Lower leg skin (tissue), 4 donors: Measurements from ENCODE around the gene ERF. TPM values are rescaled to one million over a fixed set of nuclear protein-coding genes. Genes with fewer than 3 reads are reported as not detected.

Experiments
- DNase-seq, 2 donors: peaks; one replicate each; pipeline ENCODE4 v3.0.0-alpha.2; 2019; ENCODE audit warnings: low spot score in 2 of 2
- H3K4me3 ChIP-seq: fragments of 200-600 bp; sonication (generic); 2 replicates; pipeline ENCODE4 v1.5.1; 2017; ENCODE audit warnings: mild to moderate bottlenecking, low read depth; ENCODE audit not compliant: poor library complexity, severe bottlenecking
- POLR2A ChIP-seq, 2 donors: fragments of 450-650 bp; IDR thresholded peaks; one replicate each; pipeline ENCODE4 v1.6.1; 2016 to 2017; ENCODE audit warnings: antibody characterized with exemption in 2 of 2, mild to moderate bottlenecking in 1 of 2, moderate library complexity in 1 of 2
- WGBS, 2 donors: methylation state at CpG; one replicate each; pipeline ENCODE4 v1.1.5; 2018; 5-methylcytosine and 5-hydroxymethylcytosine counted together
- intact Hi-C: fragments of 100-400 bp; cut with DNase I; formaldehyde crosslinking; loops from one replicate; pipeline ENCODE4 v1.15.0; 2023; ENCODE audit warnings: low total_unique reads
- total RNA-seq, 4 donors: library from RNA; depleted of rRNA; stranded (reverse); fragments of >200 nt; gene quantifications; one replicate each; pipeline ENCODE4 v1.1.0, GENCODE V29; 2016
- TF ChIP-seq, protein P1 (sequence below), 3 donors: fragments of 450-650 bp; IDR thresholded peaks; one replicate each; pipeline ENCODE4 v1.5.1; 2016; ENCODE audit warnings: antibody characterized with exemption in 3 of 3, mild to moderate bottlenecking in 3 of 3, moderate library complexity in 2 of 3

The ERF gene
- total RNA-seq, 4 donors from 2014 or later, result 29.9 to 44.0 (median 36.9) TPM

DNA sequence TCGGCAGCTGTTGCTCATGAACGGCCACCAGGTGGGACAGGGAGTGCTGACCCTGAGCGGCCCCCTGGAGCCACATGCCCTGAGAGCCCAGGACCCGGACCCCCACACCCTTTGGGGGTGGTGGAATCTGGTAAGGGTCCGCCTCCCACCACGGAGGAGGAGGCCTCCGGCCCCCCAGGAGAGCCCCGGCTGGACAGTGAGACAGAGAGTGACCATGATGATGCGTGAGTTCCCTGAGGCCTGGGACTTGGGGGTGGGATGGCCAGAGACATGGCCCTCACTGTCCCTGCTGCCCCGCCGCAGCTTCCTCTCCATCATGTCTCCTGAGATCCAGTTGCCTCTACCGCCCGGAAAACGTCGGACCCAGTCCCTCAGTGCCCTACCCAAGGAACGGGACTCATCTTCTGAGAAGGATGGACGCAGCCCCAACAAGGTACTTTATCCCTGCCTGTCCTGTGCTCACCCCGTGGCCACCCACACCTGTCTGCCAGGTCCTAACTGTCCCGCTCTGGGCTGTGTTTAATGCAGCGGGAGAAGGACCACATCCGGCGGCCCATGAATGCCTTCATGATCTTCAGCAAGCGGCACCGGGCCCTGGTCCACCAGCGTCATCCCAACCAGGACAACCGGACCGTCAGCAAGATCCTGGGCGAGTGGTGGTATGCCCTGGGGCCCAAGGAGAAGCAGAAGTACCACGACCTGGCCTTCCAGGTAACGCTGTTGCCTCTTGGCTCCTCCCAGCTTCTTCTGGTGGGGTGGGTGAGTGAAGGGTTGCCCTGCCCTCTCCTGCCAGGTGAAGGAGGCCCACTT lies 32.3 kb upstream of the ERF start:
- H3K4me3 ChIP-seq, result no peak overlapping the region
- intact Hi-C loops, result no loop called here
- WGBS, 2 donors, result 86 to 88% methylated on average over 23 to 25 of the region's 30 CpGs
- TF ChIP-seq, protein P1, sequence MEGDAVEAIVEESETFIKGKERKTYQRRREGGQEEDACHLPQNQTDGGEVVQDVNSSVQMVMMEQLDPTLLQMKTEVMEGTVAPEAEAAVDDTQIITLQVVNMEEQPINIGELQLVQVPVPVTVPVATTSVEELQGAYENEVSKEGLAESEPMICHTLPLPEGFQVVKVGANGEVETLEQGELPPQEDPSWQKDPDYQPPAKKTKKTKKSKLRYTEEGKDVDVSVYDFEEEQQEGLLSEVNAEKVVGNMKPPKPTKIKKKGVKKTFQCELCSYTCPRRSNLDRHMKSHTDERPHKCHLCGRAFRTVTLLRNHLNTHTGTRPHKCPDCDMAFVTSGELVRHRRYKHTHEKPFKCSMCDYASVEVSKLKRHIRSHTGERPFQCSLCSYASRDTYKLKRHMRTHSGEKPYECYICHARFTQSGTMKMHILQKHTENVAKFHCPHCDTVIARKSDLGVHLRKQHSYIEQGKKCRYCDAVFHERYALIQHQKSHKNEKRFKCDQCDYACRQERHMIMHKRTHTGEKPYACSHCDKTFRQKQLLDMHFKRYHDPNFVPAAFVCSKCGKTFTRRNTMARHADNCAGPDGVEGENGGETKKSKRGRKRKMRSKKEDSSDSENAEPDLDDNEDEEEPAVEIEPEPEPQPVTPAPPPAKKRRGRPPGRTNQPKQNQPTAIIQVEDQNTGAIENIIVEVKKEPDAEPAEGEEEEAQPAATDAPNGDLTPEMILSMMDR (IDR thresholded peaks at IDR 0.05), result no peak
- TF ChIP-seq POLR2A (IDR thresholded peaks at IDR 0.05), result no peak
- peak in 1 of 2 donors; percentile 85 for DNase-seq

DNA sequence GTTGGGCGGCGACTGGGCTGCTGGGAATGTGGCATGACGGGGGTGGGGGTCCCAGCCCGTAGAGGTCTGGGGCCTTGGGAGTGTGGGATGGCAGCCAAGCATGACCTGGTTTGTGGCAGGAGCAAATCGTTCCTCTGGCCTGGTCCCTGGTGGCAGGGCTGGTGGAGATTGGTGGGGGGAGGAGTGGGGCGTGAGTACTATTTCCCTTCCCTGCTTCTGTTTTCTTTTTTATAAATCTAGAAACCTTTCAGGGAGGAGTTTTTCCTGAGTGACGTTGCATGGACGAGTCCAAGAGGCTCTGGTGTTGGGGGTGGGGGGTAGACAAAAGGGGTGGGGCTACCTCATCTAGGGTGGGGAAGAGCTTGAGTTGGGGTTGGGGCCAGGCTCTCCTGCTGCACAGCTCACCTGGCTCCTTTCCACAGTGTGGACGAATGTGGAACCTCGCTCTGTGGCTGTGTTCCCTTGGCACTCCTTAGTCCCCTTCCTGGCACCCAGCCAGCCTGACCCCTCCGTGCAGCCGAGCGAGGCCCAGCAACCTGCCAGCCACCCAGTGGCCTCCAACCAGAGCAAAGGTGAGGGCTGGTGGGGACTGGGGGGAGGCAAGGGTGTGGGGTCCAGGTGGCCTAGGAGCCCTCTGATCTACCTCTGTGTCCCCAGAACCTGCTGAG lies 31.6 kb upstream of the ERF start:
- H3K4me3 ChIP-seq, result no peak overlapping the region
- no peak for TF ChIP-seq POLR2A (IDR thresholded peaks at IDR 0.05)
- TF ChIP-seq, protein P1 (IDR thresholded peaks at IDR 0.05), result no peak

DNA sequence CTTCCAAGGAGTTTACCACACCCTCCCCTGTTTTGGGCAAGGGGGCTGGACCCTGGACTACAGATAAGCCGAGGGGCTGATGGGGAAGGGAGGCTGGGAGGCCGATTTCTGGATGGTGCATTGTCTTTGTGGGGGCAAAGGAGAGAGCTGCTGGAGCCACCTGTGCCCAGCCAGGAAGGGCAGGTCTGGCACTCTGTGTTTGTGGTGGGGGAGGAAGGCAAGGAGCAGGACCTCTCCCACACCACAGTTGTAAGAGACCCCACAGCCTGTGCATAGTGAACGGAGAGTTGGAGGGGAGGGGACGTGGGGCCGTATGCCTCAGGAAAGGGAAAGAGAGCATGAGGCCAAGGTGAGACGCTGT lies 31.0 kb upstream of the ERF start:
- intact Hi-C loops, result no loop called here
- no peak for TF ChIP-seq POLR2A (IDR thresholded peaks at IDR 0.05)
- TF ChIP-seq, protein P1 (IDR thresholded peaks at IDR 0.05), result no peak
- no peak overlapping the region for H3K4me3 ChIP-seq
- DNase-seq, result peak in 1 of 2 donors; percentile 87
- 15 to 19% methylated on average over 6 of the region's 6 CpGs for WGBS, 2 donors

More for the DNA sequence above, 31.6 kb upstream of the ERF start:
- intact Hi-C loops, result no loop called here
- 18 to 27% methylated on average over 13 of the region's 13 CpGs for WGBS, 2 donors
- DNase-seq, result peak in 1 of 2 donors; percentile 89

DNA sequence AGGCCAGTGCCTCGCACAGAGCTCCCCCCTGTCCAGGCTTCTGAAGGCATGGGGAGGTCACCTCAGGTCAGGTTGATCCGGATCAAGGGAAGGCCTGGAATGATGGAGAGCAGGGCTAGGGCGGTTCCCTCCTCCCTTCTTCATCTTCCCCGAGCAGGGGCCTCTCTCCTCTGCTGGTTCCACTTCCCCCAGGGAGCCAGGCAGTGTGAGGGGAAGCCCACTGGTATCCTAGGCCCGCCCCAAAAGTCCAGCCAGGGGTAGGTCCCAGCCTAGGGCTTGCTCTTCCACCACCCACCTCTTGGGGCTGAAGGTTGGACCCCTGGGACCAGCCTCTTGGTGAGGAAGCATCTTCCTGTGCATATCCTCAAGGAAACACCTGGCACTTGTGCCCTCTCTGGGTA lies 30.6 kb upstream of the ERF start:
- WGBS, 2 donors, result 31 to 32% methylated on average over 5 of the region's 5 CpGs
- intact Hi-C loops, result no loop called here
- TF ChIP-seq POLR2A (IDR thresholded peaks at IDR 0.05), result no peak
- TF ChIP-seq, protein P1 (IDR thresholded peaks at IDR 0.05), result no peak
- H3K4me3 ChIP-seq, result no peak overlapping the region
- peak in 1 of 2 donors; percentile 83 for DNase-seq

DNA sequence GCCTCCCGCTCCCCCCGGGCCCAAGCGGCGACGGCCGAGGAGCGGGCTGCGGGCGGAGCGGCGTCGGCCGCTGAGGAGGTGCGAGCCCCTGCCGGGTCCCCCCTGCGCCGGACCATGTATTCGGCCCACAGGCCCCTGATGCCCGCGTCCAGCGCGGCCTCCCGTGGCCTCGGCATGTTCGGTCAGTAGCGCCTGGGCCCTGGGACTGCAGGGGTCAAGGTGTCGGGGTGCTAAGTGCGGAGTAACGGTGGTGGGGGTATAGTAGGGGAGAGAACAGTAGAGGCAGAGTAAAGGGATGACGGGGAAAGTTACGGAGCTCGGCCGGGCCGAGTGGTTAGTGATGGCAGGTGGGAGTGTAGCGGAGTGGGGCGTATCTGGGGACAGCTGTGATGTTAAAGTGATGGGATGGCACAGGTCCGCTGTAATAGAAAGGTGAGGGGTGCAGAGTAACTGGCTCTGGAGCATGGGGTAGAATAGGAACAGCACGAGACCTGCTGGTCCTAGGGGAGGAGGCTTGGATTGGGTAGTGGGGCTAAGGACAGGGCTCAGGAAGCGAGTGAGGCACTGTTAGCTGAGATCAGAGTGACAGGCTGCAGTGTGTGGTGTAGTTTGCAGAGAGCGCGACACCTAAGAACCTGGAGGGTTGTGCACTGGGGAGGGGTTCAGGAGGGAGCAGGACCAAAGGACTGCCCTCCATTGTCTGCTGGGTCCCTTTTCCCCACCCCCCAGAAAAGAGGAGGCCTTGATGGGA lies 29.8 kb upstream of the ERF start:
- peak in 1 of 2 donors; percentile 90 for DNase-seq
- peak overlapping the region; percentile 43 for H3K4me3 ChIP-seq
- intact Hi-C loops, result no loop called here
- WGBS, 2 donors, result 5% methylated on average over 19 to 21 of the region's 41 CpGs
- TF ChIP-seq, protein P1 (IDR thresholded peaks at IDR 0.05), result no peak
- no peak for TF ChIP-seq POLR2A (IDR thresholded peaks at IDR 0.05)
